ENCODE measurements around the gene ZNF365. TPM values are rescaled to one million over a fixed set of nuclear protein-coding genes. Genes with fewer than 3 reads are reported as not detected.
A peak's percentile ranks its signal among the peaks of the same experiment; 100 is the strongest.
"Not testable (repeated sequence)": the region's sequence is repeated elsewhere in the genome, so short reads cannot be mapped to it uniquely, and the experiment has no call there.

Gene ZNF365
- polyA plus RNA-seq, 3 donors from 2014 or later = 4.2 to 9.8 (median 5.4) TPM

DNA sequence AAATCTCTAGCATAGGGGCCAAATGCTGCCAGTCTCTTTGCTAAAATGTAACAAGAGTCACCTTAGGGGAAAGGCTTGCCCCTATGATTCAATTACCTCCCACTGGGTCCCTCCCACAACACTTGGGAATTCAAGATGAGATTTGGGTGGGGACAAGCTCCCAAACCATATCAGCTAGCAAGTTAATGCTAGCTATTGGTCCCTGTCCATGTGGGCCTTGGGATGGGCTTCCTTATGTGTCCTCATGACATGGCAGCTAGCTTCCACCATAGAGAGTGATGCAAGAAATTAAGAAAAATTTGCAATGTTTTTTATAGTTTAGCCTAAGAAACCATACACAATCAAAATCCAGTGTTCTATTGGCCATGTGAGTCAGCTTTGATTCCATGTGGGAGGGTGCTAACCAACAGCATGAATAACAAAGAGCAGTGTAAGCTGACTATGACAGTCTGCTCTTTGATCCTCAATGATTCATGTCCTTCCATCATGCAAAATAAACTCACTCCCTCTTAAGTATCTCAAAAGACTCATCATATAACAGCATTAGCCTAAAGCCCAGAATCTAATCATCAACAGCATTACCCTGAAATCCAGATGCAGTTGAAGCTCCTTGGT is 21.7 kb upstream of the ZNF365 start:
- Mint-ChIP-seq H3K27ac (no peak overlapping the region), H3K4me3 (no peak overlapping the region), H3K27me3 (ENCODE audit: low read depth in 3 of 3) (peaks cover 1 to 4% (median 2%) of the 10 kb centered on the region in 3 donors), H3K4me1 (peaks cover 11 to 14% of the 10 kb centered on the region in 2 donors), H3K36me3 (peaks cover 4 to 18% (median 12%) of the 10 kb centered on the region in 3 donors), H3K9me3 (peaks cover 9 to 31% (median 17%) of the 10 kb centered on the region in 6 donors)
- DNase-seq = no peak

GRCh38 chr10:62354916-62355315 is 19.3 kb upstream of the ZNF365 start:
- Mint-ChIP-seq H3K4me1 (peaks cover 11 to 17% of the 10 kb centered on the region in 2 donors), H3K27ac (no peak overlapping the region), H3K27me3 (ENCODE audit: low read depth in 3 of 3) (peaks cover 1 to 6% (median 2%) of the 10 kb centered on the region in 3 donors), H3K4me3 (no peak overlapping the region), H3K36me3 (peaks cover 3 to 11% (median 6%) of the 10 kb centered on the region in 3 donors), H3K9me3 (peaks cover 0 to 11% (median 3%) of the 10 kb centered on the region in 6 donors)
- DNase-seq = no peak

DNA sequence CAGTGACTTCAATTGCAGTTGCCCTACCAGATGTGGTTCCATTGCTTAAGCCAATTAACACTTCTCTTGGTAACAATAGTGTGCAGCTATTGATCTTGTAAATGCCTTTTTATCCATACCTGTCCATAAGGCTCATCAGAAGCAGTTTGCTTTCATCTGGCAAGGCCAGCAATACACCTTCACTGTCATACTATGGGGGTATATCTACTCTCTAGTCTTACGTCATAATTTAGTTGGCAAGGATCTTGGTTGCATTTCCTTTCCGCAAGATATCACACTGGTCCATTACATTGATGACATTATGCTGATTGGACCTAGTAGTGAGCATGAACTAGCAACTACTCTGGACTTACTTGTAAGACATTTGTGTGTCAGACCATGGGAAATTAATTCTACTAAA is 17.7 kb upstream of the ZNF365 start:
- peaks cover 1 to 7% (median 2%) of the 10 kb centered on the region in 3 donors for H3K27me3 Mint-ChIP-seq (ENCODE audit: low read depth in 3 of 3)
- peaks cover 22 to 33% of the 10 kb centered on the region in 2 donors for H3K4me1 Mint-ChIP-seq
- H3K4me3 Mint-ChIP-seq = no peak overlapping the region
- H3K9me3 Mint-ChIP-seq = peaks cover 0 to 6% (median 0%) of the 10 kb centered on the region in 6 donors
- H3K27ac Mint-ChIP-seq = no peak overlapping the region
- H3K36me3 Mint-ChIP-seq = peaks cover 0 to 6% (median 4%) of the 10 kb centered on the region in 3 donors
- no peak for DNase-seq

- not testable (repeated sequence) for DNase-seq; H3K27ac Mint-ChIP-seq; H3K36me3 Mint-ChIP-seq; H3K27me3 Mint-ChIP-seq (ENCODE audit: low read depth in 3 of 3); H3K4me3 Mint-ChIP-seq; H3K9me3 Mint-ChIP-seq
- H3K4me1 Mint-ChIP-seq = peaks cover 30 to 46% of the 10 kb centered on the region in 2 donors
Measured at GRCh38 chr10:62358151-62358550, 16.0 kb upstream of the ZNF365 start.

- no peaks in the 10 kb centered on the region for H3K9me3 Mint-ChIP-seq
- peaks cover 39 to 55% of the 10 kb centered on the region in 2 donors for H3K4me1 Mint-ChIP-seq
- H3K27ac Mint-ChIP-seq = peak overlapping the region; percentile 51 to 89 (median 79)
- no peak for DNase-seq
- H3K36me3 Mint-ChIP-seq = peaks cover 0 to 3% (median 0%) of the 10 kb centered on the region in 3 donors
- H3K4me3 Mint-ChIP-seq = peak overlapping the region; percentile 81 to 89 (median 89)
- H3K27me3 Mint-ChIP-seq (ENCODE audit: low read depth in 3 of 3) = peaks cover 2 to 6% (median 2%) of the 10 kb centered on the region in 3 donors
Measured at GRCh38 chr10:62373639-62373994, 552 bp upstream of the ZNF365 start.

- peak overlapping the region; percentile 81 to 91 (median 90) for H3K4me3 Mint-ChIP-seq
- DNase-seq = peak in 2 of 3 donors; percentile 16 to 20
- peaks cover 45 to 63% of the 10 kb centered on the region in 2 donors for H3K4me1 Mint-ChIP-seq
- peaks cover 0 to 3% (median 0%) of the 10 kb centered on the region in 3 donors for H3K36me3 Mint-ChIP-seq
- H3K9me3 Mint-ChIP-seq = no peaks in the 10 kb centered on the region
- H3K27me3 Mint-ChIP-seq (ENCODE audit: low read depth in 3 of 3) = peaks cover 2 to 6% (median 5%) of the 10 kb centered on the region in 3 donors
- peak overlapping the region; percentile 34 to 84 (median 70) for H3K27ac Mint-ChIP-seq
Measured at GRCh38 chr10:62374862-62375710, 917 bp downstream of the ZNF365 start.

- Mint-ChIP-seq H3K27ac (peak overlapping the region in 2 of 6 donors; percentile 52 to 72), H3K9me3 (no peaks in the 10 kb centered on the region), H3K27me3 (ENCODE audit: low read depth in 3 of 3) (peaks cover 2 to 6% (median 5%) of the 10 kb centered on the region in 3 donors), H3K4me1 (peaks cover 54 to 75% of the 10 kb centered on the region in 2 donors), H3K4me3 (peak overlapping the region in 3 of 5 donors; percentile 5 to 38 (median 18)), H3K36me3 (peaks cover 0 to 9% (median 3%) of the 10 kb centered on the region in 3 donors)
- no peak for DNase-seq
Measured at GRCh38 chr10:62376071-62377025, 2.2 kb downstream of the ZNF365 start.

DNA sequence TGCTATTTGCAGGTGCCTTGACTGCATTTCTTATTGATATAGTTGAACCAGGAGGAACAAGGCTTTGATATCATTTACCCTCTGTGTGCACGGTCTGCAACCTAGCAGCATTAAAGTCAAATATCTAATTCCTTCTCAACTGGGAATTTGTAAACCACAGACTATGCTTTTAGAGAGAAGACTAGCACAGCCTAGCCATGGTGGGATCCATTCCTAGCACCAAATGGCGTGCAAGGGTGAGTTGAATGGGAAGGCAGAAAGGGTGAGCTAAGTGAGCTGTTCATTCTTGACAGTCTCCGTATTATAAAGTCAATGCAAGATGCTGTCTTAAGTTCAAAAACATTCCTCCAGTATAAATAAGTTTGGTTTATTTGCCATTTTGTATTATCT is 2.9 kb downstream of the ZNF365 start:
- Mint-ChIP-seq H3K27ac (peak overlapping the region in 1 of 6 donors; percentile 72), H3K4me3 (peak overlapping the region in 2 of 5 donors; percentile 5 to 17), H3K4me1 (peaks cover 60 to 82% of the 10 kb centered on the region in 2 donors), H3K36me3 (peaks cover 0 to 9% (median 3%) of the 10 kb centered on the region in 3 donors), H3K27me3 (ENCODE audit: low read depth in 3 of 3) (peaks cover 2 to 6% (median 5%) of the 10 kb centered on the region in 3 donors), H3K9me3 (no peaks in the 10 kb centered on the region)
- no peak for DNase-seq

GRCh38 chr10:62377966-62378365 is 3.8 kb downstream of the ZNF365 start:
- H3K9me3 Mint-ChIP-seq = no peaks in the 10 kb centered on the region
- no peak overlapping the region for H3K27ac Mint-ChIP-seq
- H3K4me1 Mint-ChIP-seq = peaks cover 70 to 88% of the 10 kb centered on the region in 2 donors
- H3K36me3 Mint-ChIP-seq = peaks cover 0 to 9% (median 3%) of the 10 kb centered on the region in 3 donors
- peaks cover 2 to 6% (median 3%) of the 10 kb centered on the region in 3 donors for H3K27me3 Mint-ChIP-seq (ENCODE audit: low read depth in 3 of 3)
- H3K4me3 Mint-ChIP-seq = no peak overlapping the region
- no peak for DNase-seq

DNA sequence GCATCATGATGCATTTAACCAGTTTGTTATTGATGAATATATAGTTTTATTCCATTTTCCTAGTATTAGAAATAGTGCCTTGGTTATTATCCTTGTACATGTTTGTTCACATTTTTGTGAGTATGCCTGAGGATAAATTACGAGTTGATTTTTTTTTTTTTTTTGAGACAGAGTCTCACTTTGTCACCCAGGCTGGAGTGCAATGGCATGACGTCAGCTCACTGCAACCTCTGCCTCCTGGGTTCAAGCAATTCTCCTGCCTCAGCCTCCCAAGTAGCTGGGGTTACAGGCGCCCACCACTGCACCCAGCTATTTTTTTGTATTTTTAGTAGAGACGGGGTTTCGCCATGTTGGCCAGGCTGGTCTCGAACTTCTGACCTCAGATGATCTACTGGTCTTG is 4.7 kb downstream of the ZNF365 start:
- not testable (repeated sequence) for H3K4me3 Mint-ChIP-seq, DNase-seq, H3K9me3 Mint-ChIP-seq, H3K36me3 Mint-ChIP-seq
- H3K27me3 Mint-ChIP-seq (ENCODE audit: low read depth in 3 of 3) = peaks cover 5 to 11% (median 8%) of the 10 kb centered on the region in 3 donors
- peaks cover 71 to 88% of the 10 kb centered on the region in 2 donors for H3K4me1 Mint-ChIP-seq
- H3K27ac Mint-ChIP-seq = peak overlapping the region in 1 of 6 donors; percentile 10

DNA sequence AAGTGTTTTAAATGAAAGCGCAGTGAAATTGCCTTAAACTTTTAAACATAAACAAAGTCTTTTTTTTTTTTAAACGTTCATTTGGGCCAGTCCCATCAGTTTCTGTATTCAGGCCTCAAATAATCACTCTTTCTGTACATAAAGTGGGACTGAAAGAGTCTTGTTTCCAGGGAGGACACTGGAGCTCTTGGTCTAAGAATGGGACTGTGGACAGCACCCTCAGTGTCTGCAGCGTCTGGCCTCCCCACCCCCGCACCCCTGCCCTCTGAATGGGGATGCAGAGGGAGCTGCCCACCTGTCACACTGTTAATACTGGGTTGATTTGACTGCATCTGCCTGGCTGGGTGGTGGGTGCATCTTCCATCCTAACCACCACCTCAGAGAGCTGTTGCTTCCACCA is 5.2 kb downstream of the ZNF365 start:
- H3K4me1 Mint-ChIP-seq = peaks cover 75 to 90% of the 10 kb centered on the region in 2 donors
- no peak overlapping the region for H3K27ac Mint-ChIP-seq
- no peak for DNase-seq
- H3K4me3 Mint-ChIP-seq = no peak overlapping the region
- H3K27me3 Mint-ChIP-seq (ENCODE audit: low read depth in 3 of 3) = peaks cover 7 to 14% (median 11%) of the 10 kb centered on the region in 3 donors
- H3K36me3 Mint-ChIP-seq = peaks cover 0 to 9% (median 3%) of the 10 kb centered on the region in 3 donors
- H3K9me3 Mint-ChIP-seq = no peaks in the 10 kb centered on the region

DNA sequence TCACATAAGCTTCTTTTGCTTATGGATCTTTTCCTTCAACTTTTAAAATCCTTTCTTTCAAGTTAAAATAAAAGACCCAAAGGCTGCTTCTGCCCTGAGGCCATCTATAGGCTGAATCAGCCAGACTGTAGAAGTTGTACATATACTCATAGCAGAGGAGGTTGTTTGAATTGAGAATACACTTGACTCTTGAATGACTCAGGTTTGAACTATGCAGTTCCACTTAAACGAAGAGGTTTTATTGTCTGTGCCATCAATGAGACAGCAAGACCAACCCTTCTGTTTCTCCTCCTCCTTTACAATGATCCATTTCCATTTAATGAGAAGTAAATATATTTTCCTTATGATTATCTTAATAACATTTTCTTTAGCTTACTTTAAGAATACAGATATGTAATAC is 5.8 kb downstream of the ZNF365 start:
- peaks cover 7 to 10% (median 9%) of the 10 kb centered on the region in 3 donors for H3K27me3 Mint-ChIP-seq (ENCODE audit: low read depth in 3 of 3)
- DNase-seq = no peak
- no peaks in the 10 kb centered on the region for H3K9me3 Mint-ChIP-seq
- H3K4me3 Mint-ChIP-seq = no peak overlapping the region
- peaks cover 77 to 91% of the 10 kb centered on the region in 2 donors for H3K4me1 Mint-ChIP-seq
- peaks cover 0 to 9% (median 3%) of the 10 kb centered on the region in 3 donors for H3K36me3 Mint-ChIP-seq
- H3K27ac Mint-ChIP-seq = no peak overlapping the region
